IMR-90 (cell line): ENCODE results near the gene EHD4.

Experiments used
- MAZ ChIP-seq: IDR thresholded peaks from 2 replicates; pipeline ENCODE4 v1.6.1; 2012; ENCODE audit warnings: low read depth, mild to moderate bottlenecking, low read length, improper control_type of control experiment, moderate library complexity, borderline replicate concordance
- MXI1 ChIP-seq: IDR thresholded peaks from 2 replicates; pipeline ENCODE4 v1.6.1; 2012; ENCODE audit warnings: low read depth, mild to moderate bottlenecking, low read length, moderate library complexity, borderline replicate concordance
- POLR2A ChIP-seq: IDR thresholded peaks from 2 replicates; pipeline ENCODE4 v1.6.1; 2012; ENCODE audit warnings: mild to moderate bottlenecking, low read depth, low read length
- RAD21 ChIP-seq: IDR thresholded peaks from 2 replicates; pipeline ENCODE4 v1.6.1; 2012; ENCODE audit warnings: low read length, improper control_type of control experiment
- RCOR1 ChIP-seq: IDR thresholded peaks from 2 replicates; pipeline ENCODE4 v1.6.1; 2012; ENCODE audit warnings: mild to moderate bottlenecking, low read length, improper control_type of control experiment; ENCODE audit not compliant: insufficient replicate concordance
- RFX5 ChIP-seq: IDR thresholded peaks from 2 replicates; pipeline ENCODE4 v1.8.0; 2012; ENCODE audit warnings: low read depth, mild to moderate bottlenecking, low read length, moderate library complexity
- TF ChIP-seq, protein P1 (sequence below): conservative IDR thresholded peaks from 2 replicates; pipeline ENCODE4 v1.5.1; 2012; ENCODE audit warnings: mild to moderate bottlenecking, low read depth, low read length, improper control_type of control experiment
- TF ChIP-seq, protein P2 (sequence below): fragments of 150-350 bp; IDR thresholded peaks from 2 replicates; pipeline ENCODE4 v1.6.1; 2016; ENCODE audit warnings: low read depth, mild to moderate bottlenecking, low read length, moderate library complexity, borderline replicate concordance

DNA sequence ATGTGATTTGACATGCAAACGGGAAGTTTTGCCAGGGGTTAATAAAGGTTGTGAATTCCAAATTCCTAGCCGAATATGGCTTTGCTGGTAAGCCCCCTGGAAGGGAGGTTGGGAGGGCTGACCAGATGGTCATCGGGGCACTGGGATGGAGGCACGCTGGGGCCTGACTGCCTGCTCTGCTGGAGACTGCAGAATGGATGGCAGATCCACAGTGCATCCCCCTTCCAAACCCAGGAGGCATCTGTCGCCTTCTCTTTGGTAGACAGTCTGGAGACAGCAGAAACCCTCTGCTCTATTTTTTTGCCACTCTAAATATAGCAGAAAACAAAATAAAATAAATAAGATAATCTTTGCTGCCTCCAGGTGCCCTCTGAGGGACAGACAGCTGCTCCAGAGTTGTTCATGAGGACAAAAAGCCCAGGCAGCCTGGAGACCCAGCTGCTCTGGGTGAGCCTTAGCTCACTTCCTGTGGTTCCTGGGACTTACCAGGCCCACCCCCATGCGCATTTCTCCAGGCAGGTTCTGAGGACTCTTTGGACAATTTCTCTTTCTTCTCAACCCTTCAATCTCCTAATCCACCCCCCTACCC is 72.4 kb downstream of the EHD4 start:
- TF ChIP-seq, protein P1, sequence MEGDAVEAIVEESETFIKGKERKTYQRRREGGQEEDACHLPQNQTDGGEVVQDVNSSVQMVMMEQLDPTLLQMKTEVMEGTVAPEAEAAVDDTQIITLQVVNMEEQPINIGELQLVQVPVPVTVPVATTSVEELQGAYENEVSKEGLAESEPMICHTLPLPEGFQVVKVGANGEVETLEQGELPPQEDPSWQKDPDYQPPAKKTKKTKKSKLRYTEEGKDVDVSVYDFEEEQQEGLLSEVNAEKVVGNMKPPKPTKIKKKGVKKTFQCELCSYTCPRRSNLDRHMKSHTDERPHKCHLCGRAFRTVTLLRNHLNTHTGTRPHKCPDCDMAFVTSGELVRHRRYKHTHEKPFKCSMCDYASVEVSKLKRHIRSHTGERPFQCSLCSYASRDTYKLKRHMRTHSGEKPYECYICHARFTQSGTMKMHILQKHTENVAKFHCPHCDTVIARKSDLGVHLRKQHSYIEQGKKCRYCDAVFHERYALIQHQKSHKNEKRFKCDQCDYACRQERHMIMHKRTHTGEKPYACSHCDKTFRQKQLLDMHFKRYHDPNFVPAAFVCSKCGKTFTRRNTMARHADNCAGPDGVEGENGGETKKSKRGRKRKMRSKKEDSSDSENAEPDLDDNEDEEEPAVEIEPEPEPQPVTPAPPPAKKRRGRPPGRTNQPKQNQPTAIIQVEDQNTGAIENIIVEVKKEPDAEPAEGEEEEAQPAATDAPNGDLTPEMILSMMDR = no peak
- TF ChIP-seq POLR2A (no peak), MAZ (no peak), RCOR1 (no peak), RAD21 (no peak), RFX5 (no peak), MXI1 (no peak)
- TF ChIP-seq, protein P2, sequence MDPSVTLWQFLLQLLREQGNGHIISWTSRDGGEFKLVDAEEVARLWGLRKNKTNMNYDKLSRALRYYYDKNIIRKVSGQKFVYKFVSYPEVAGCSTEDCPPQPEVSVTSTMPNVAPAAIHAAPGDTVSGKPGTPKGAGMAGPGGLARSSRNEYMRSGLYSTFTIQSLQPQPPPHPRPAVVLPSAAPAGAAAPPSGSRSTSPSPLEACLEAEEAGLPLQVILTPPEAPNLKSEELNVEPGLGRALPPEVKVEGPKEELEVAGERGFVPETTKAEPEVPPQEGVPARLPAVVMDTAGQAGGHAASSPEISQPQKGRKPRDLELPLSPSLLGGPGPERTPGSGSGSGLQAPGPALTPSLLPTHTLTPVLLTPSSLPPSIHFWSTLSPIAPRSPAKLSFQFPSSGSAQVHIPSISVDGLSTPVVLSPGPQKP = no peak
